Neural cell (in vitro differentiated cells): ENCODE results near the gene HDGFL2. TPM values are rescaled to one million over a fixed set of nuclear protein-coding genes. Genes with fewer than 3 reads are reported as not detected.
"Not testable (repeated sequence)": the region's sequence is repeated elsewhere in the genome, so short reads cannot be mapped to it uniquely, and the experiment has no call there.

ENCODE experiments used
- H2AFZ ChIP-seq: fragments of 200-600, 300-800 bp; sonication (generic), shearing (Covaris generic); 2 replicates; pipeline ENCODE4 v1.6.0; 2014; ENCODE audit warnings: low read depth, mild to moderate bottlenecking, antibody characterized with exemption, low read length, moderate library complexity
- H3F3A ChIP-seq: fragments of 200-600 bp; shearing (Covaris generic); 2 replicates; pipeline ENCODE4 v1.6.1; 2016; ENCODE audit warnings: mild to moderate bottlenecking, moderate library complexity, mixed read lengths, antibody characterized with exemption, low read length; ENCODE audit not compliant: insufficient read depth, poor library complexity, severe bottlenecking
- H3K27ac ChIP-seq: fragments of 200-600, 300-800 bp; sonication (generic), shearing (Covaris generic); 2 replicates; pipeline ENCODE4 v1.5.1; 2014; ENCODE audit warnings: mild to moderate bottlenecking, low read length, moderate library complexity
- H3K27me3 ChIP-seq: fragments of 300-800, 200-600 bp; sonication (generic), shearing (Covaris generic); 2 replicates; pipeline ENCODE4 v1.6.0; 2014; ENCODE audit warnings: mild to moderate bottlenecking, low read depth, low read length, moderate library complexity; ENCODE audit not compliant: insufficient read depth
- H3K36me3 ChIP-seq: fragments of 300-800, 200-600 bp; sonication (generic), shearing (Covaris generic); 2 replicates; pipeline ENCODE4 v1.5.1; 2014; ENCODE audit warnings: mild to moderate bottlenecking, antibody characterized with exemption, low read length, moderate library complexity; ENCODE audit not compliant: insufficient read depth
- H3K4me2 ChIP-seq: fragments of 300-800, 200-600 bp; sonication (generic), shearing (Covaris generic); 2 replicates; pipeline ENCODE4 v1.6.0; 2014; ENCODE audit warnings: mild to moderate bottlenecking, low read length
- H3K4me3 ChIP-seq: fragments of 300-800, 200-600 bp; sonication (generic), shearing (Covaris generic); 2 replicates; pipeline ENCODE4 v1.5.1; 2014; ENCODE audit warnings: mild to moderate bottlenecking, low read length, moderate library complexity
- H3K79me2 ChIP-seq: fragments of 200-600 bp; shearing (Covaris generic); replicated peaks from 2 replicates; pipeline ENCODE4 v1.6.0; 2014; ENCODE audit warnings: mild to moderate bottlenecking, low read length, moderate library complexity; ENCODE audit not compliant: insufficient read depth
- H3K9ac ChIP-seq: fragments of 300-800, 200-600 bp; sonication (generic), shearing (Covaris generic); 2 replicates; pipeline ENCODE4 v1.6.1; 2016; ENCODE audit warnings: mild to moderate bottlenecking, low read length, mixed read lengths
- H3K9me2 ChIP-seq: fragments of 200-600 bp; shearing (Covaris generic); 2 replicates; pipeline ENCODE4 v1.6.1; 2016; ENCODE audit warnings: mild to moderate bottlenecking, low read length, mixed read lengths; ENCODE audit not compliant: insufficient read depth
- H3K9me3 ChIP-seq: fragments of 200-600, 300-800 bp; sonication (generic), shearing (Covaris generic); 2 replicates; pipeline ENCODE4 v1.6.1; 2016; ENCODE audit warnings: mild to moderate bottlenecking, mixed run types, low read length, moderate library complexity, mixed read lengths
- H4K20me1 ChIP-seq: fragments of 200-600 bp; shearing (Covaris generic); 2 replicates; pipeline ENCODE4 v1.6.1; 2016; ENCODE audit warnings: mild to moderate bottlenecking, mixed run types; ENCODE audit not compliant: insufficient read depth
- CTCF ChIP-seq: fragments of 450-650 bp; IDR thresholded peaks from 2 replicates; pipeline ENCODE4 v1.5.1; 2014; ENCODE audit warnings: antibody characterized with exemption, mild to moderate bottlenecking, moderate library complexity; ENCODE audit not compliant: poor library complexity, severe bottlenecking
- EP300 ChIP-seq: fragments of 450-650 bp; conservative IDR thresholded peaks from 2 replicates; pipeline ENCODE4 v1.6.1; 2014; ENCODE audit warnings: antibody characterized with exemption, mild to moderate bottlenecking, moderate library complexity; ENCODE audit not compliant: poor library complexity, severe bottlenecking
- EZH2 ChIP-seq: fragments of 200-600, 300-800 bp; shearing (Covaris generic), sonication (generic); IDR thresholded peaks from 2 replicates; pipeline ENCODE4 v1.6.1; 2014; ENCODE audit warnings: antibody characterized with exemption, low read length, borderline replicate concordance, mild to moderate bottlenecking; ENCODE audit not compliant: insufficient read depth, poor library complexity, severe bottlenecking
- MXI1 ChIP-seq: fragments of 450-650 bp; conservative IDR thresholded peaks from 2 replicates; pipeline ENCODE4 v1.6.1; 2014; ENCODE audit warnings: antibody characterized with exemption, mild to moderate bottlenecking; ENCODE audit not compliant: poor library complexity, severe bottlenecking
- POLR2AphosphoS5 ChIP-seq: IDR thresholded peaks from 2 replicates; pipeline ENCODE4 v1.6.1; 2012
- RAD21 ChIP-seq: fragments of 450-650 bp; conservative IDR thresholded peaks from 2 replicates; pipeline ENCODE4 v1.6.1; 2014; ENCODE audit warnings: antibody characterized with exemption, mild to moderate bottlenecking, moderate library complexity
- REST ChIP-seq: IDR thresholded peaks from 2 replicates; pipeline ENCODE4 v1.6.1; 2012; ENCODE audit warnings: borderline replicate concordance
- SMC3 ChIP-seq: fragments of 450-650 bp; conservative IDR thresholded peaks from 2 replicates; pipeline ENCODE4 v1.6.1; 2014; ENCODE audit warnings: antibody characterized with exemption, mild to moderate bottlenecking, moderate library complexity; ENCODE audit not compliant: poor library complexity
- TAF1 ChIP-seq: IDR thresholded peaks from 2 replicates; pipeline ENCODE4 v1.6.1; 2012; ENCODE audit warnings: low read depth
- polyA plus RNA-seq: library from polyadenylated mRNA; depleted of rRNA; stranded (reverse); fragments of >200 nt; gene quantifications from 2 replicates; pipeline ENCODE4 v1.2.3, GENCODE V29; 2014

The HDGFL2 gene
- polyA plus RNA-seq, 1 donor from 2014 or later: 79.7 TPM

- TF ChIP-seq CTCF: no peak
- no peak for TF ChIP-seq EP300
- TF ChIP-seq REST: no peak
- TF ChIP-seq SMC3: no peak
- TF ChIP-seq POLR2AphosphoS5: no peak
- TF ChIP-seq RAD21: no peak
- no peak for TF ChIP-seq MXI1
- no peak for TF ChIP-seq TAF1
- TF ChIP-seq EZH2: no peak
- Histone ChIP-seq H3K9me2 (no peaks in the 10 kb centered on the region), H3K79me2 (no peaks in the 10 kb centered on the region), H3K27me3 (no peaks in the 10 kb centered on the region), H3K27ac (no peak overlapping the region), H3K36me3 (no peaks in the 10 kb centered on the region), H3K4me3 (no peak overlapping the region), H2AFZ (no peak overlapping the region), H3F3A (no peaks in the 10 kb centered on the region), H3K9ac (no peak overlapping the region), H3K9me3 (no peaks in the 10 kb centered on the region), H3K4me2 (no peak overlapping the region), H4K20me1 (no peaks in the 10 kb centered on the region)
Measured at GRCh38 chr19:4541114-4541805, 69.2 kb downstream of the HDGFL2 start.

- H3K27ac ChIP-seq, H3K9me3 ChIP-seq, H3K27me3 ChIP-seq, H3K79me2 ChIP-seq, H3K36me3 ChIP-seq, H3K4me3 ChIP-seq, H3F3A ChIP-seq, H3K4me2 ChIP-seq, H3K9ac ChIP-seq, H2AFZ ChIP-seq, H3K9me2 ChIP-seq, H4K20me1 ChIP-seq: not testable (repeated sequence)
Measured at GRCh38 chr19:4541806-4542145, 69.7 kb downstream of the HDGFL2 start.
